B cell (primary cell): ENCODE results near the gene CTNNBL1. TPM values are rescaled to one million over a fixed set of nuclear protein-coding genes. Genes with fewer than 3 reads are reported as not detected.

Experiments used
- ATAC-seq: fragments of 200-7000 bp; cut with Tn5 transposase; one replicate; pipeline ENCODE4 v1.10.0; 2021; ENCODE audit warnings: low read depth, mild to moderate bottlenecking, moderate number of reproducible peaks, moderate library complexity
- CTCF ChIA-PET: fragments of 350-600 bp; sonication (Branson Sonifier 250); formaldehyde crosslinking; loops from one replicate; lab custom pipeline; 2021; ENCODE audit warnings: antibody characterized with exemption, inconsistent platforms; lab: Charles Lee
- POLR2A ChIA-PET: fragments of 350-600 bp; sonication (Branson Sonifier 250); formaldehyde crosslinking; loops from one replicate; lab custom pipeline; 2021; ENCODE audit warnings: antibody characterized with exemption; lab: Charles Lee
- DNase-seq: peaks from one replicate; pipeline ENCODE4 v3.0.0; 2013
- H2AFZ ChIP-seq: 2 replicates; pipeline ENCODE4 v1.6.1; 2012; ENCODE audit warnings: mild to moderate bottlenecking, low read depth, low read length; ENCODE audit not compliant: insufficient read depth, poor library complexity, severe bottlenecking
- H3K27ac ChIP-seq, 2 donors: 1 replicate in 1 of 2; 2 replicates in 1 of 2; pipeline ENCODE4 v1.5.1; 2012 to 2013; ENCODE audit warnings: low read length in 2 of 2, mild to moderate bottlenecking in 2 of 2, moderate library complexity in 1 of 2
- H3K27me3 ChIP-seq, 4 experiments: fragments of 200-600 bp in 1 of 4; sonication (generic) in 1 of 4; replicated peaks in 1 of 4; 1 replicate in 2 of 4; 2 replicates in 2 of 4; pipeline versions ENCODE4 v1.6.1 to v1.7.0; 2013 to 2016; ENCODE audit warnings: low read length in 3 of 4, mild to moderate bottlenecking in 2 of 4, mixed read lengths in 1 of 4, moderate library complexity in 1 of 4; ENCODE audit not compliant: insufficient read depth in 4 of 4, control insufficient read depth in 3 of 4; ENCODE audit errors: control extremely low read depth in 1 of 4
- H3K36me3 ChIP-seq, 2 experiments: replicated peaks in 1 of 2; 1 replicate in 1 of 2; 2 replicates in 1 of 2; pipeline versions ENCODE4 v1.6.1 to v1.7.1; 2013; ENCODE audit warnings: low read length in 1 of 2; ENCODE audit not compliant: insufficient read depth in 2 of 2, control insufficient read depth in 1 of 2; ENCODE audit errors: control extremely low read depth in 1 of 2, extremely low read depth in 1 of 2
- H3K4me1 ChIP-seq, 2 donors: fragments of 200-600 bp in 1 of 2; sonication (generic) in 1 of 2; 1 replicate in 1 of 2; 2 replicates in 1 of 2; pipeline versions ENCODE4 v1.5.1 to v1.6.1; 2013 to 2017; ENCODE audit warnings: low read length in 2 of 2; ENCODE audit not compliant: control insufficient read depth in 2 of 2, insufficient read depth in 2 of 2
- H3K4me2 ChIP-seq: replicated peaks from 2 replicates; pipeline ENCODE3; 2012; ENCODE audit warnings: mild to moderate bottlenecking, low read depth, low read length; ENCODE audit not compliant: poor library complexity, severe bottlenecking
- H3K4me3 ChIP-seq, 5 experiments: fragments of 200-600 bp in 1 of 5; sonication (generic) in 1 of 5; 1 replicate in 3 of 5; 2 replicates in 2 of 5; pipeline versions ENCODE4 v1.5.1 to v1.7.0; 2011 to 2016; ENCODE audit warnings: low read length in 4 of 5, mild to moderate bottlenecking in 4 of 5, low read depth in 2 of 5, control low read depth in 1 of 5, moderate library complexity in 1 of 5; ENCODE audit not compliant: insufficient read depth in 1 of 5; ENCODE audit errors: control extremely low read depth in 1 of 5, extremely low read depth in 1 of 5
- H3K79me2 ChIP-seq: fragments of 200-600 bp; sonication (generic); one replicate; pipeline ENCODE4 v1.6.0; 2016; ENCODE audit warnings: low read length; ENCODE audit not compliant: control insufficient read depth, insufficient read depth
- H3K9ac ChIP-seq: fragments of 200-600 bp; sonication (generic); 2 replicates; pipeline ENCODE4 v1.6.1; 2017; ENCODE audit warnings: mild to moderate bottlenecking, low read length, moderate library complexity
- H3K9me3 ChIP-seq, 3 donors: one replicate each; pipeline versions ENCODE4 v1.6.1 to v1.7.1; 2013; ENCODE audit warnings: low read length in 2 of 3; ENCODE audit not compliant: control insufficient read depth in 2 of 3, insufficient read depth in 1 of 3; ENCODE audit errors: control extremely low read depth in 1 of 3
- H4K20me1 ChIP-seq: 2 replicates; pipeline ENCODE4 v1.6.0; 2012; ENCODE audit warnings: mild to moderate bottlenecking, low read length; ENCODE audit not compliant: insufficient read depth, control insufficient read depth, poor library complexity, severe bottlenecking
- H3K27ac Mint-ChIP-seq: one replicate; pipeline ENCODE4 v1.8.0; 2021; ENCODE audit warnings: mixed read lengths
- H3K27me3 Mint-ChIP-seq: one replicate; pipeline ENCODE4 v1.8.0; 2021; ENCODE audit warnings: mixed read lengths
- H3K4me1 Mint-ChIP-seq: one replicate; pipeline ENCODE4 v1.8.0; 2021; ENCODE audit warnings: mixed read lengths
- H3K4me3 Mint-ChIP-seq: one replicate; pipeline ENCODE4 v1.8.0; 2021; ENCODE audit warnings: mixed read lengths
- H3K9me3 Mint-ChIP-seq: one replicate; pipeline ENCODE4 v1.8.0; 2022; ENCODE audit warnings: mixed read lengths; ENCODE audit not compliant: insufficient read depth
- CTCF ChIP-seq: fragments of 200-600 bp; IDR thresholded peaks from one replicate; pipeline ENCODE4 v1.8.0; 2022; ENCODE audit warnings: antibody characterized with exemption, mild to moderate bottlenecking
- EZH2 ChIP-seq: IDR thresholded peaks from 2 replicates; pipeline ENCODE4 v1.6.1; 2012; ENCODE audit warnings: borderline replicate concordance, low read depth, mild to moderate bottlenecking, moderate library complexity, low read length; ENCODE audit not compliant: insufficient read depth, poor library complexity, severe bottlenecking
- WGBS: methylation state at CpG from one replicate; pipeline ENCODE4 v1.1.5; 2013; ENCODE audit warnings: missing lambda C conversion rate; ENCODE audit not compliant: insufficient coverage; 5-methylcytosine and 5-hydroxymethylcytosine counted together
- intact Hi-C: fragments of 100-400 bp; cut with micrococcal nuclease; formaldehyde crosslinking; loops from one replicate; pipeline ENCODE4 v1.10.0; 2022
- polyA plus RNA-seq: library from polyadenylated mRNA; depleted of rRNA; stranded (reverse); fragments of >200 nt; gene quantifications from 2 replicates; pipeline ENCODE4 v1.2.3, GENCODE V29; 2012
- total RNA-seq, 2 donors: library from RNA; stranded (reverse); fragments of 120-200 nt in 1 of 2; gene quantifications; 1 replicate in 1 of 2; 2 replicates in 1 of 2; pipeline versions ENCODE4 v1.2.3 to v1.2.4, GENCODE V29; 2013 to 2022

Gene CTNNBL1
- total and polyA plus RNA-seq, 2 donors (not counting 1 experiment from before 2014, with no cell fraction given): 25.3 to 64.7 TPM

DNA sequence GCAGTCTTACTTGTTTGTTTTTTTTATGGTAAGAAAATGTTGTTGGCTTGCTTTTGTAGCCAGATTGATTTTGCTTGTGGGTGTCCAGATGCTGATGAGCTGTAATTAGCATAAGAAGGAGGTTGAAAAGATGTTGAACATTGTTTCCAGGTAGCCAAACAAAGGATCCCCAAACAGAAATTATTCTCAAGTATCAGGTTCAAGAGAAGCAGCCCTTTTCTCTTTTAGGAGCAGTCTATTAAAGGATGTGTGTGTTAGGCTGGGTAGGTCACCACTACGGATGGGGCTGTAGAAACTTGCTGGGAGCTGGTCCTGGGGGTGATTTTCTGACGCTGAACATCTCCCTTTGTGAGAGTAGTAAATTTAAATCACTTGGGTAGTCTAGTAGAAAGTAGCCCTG is 122.2 kb downstream of the CTNNBL1 start:
- ChIA-PET POLR2A (no interaction called here), CTCF (no interaction called here)
- no peaks in the 10 kb centered on the region for H3K27me3 Mint-ChIP-seq
- H3K27me3 ChIP-seq: no peaks in the 10 kb centered on the region
- H3K9ac ChIP-seq: no peak overlapping the region
- peaks cover 0 to 21% of the 10 kb centered on the region in 2 experiments for H3K36me3 ChIP-seq
- H3K27ac Mint-ChIP-seq: no peak overlapping the region
- no peak overlapping the region for H3K4me3 Mint-ChIP-seq
- H3K4me1 Mint-ChIP-seq: peaks cover 30% of the 10 kb centered on the region
- no peak overlapping the region for H3K4me3 ChIP-seq
- no peaks in the 10 kb centered on the region for H3K9me3 ChIP-seq
- no peaks in the 10 kb centered on the region for H3K9me3 Mint-ChIP-seq
- H2AFZ ChIP-seq: no peak overlapping the region
- peaks cover 49% of the 10 kb centered on the region for H3K79me2 ChIP-seq
- no peak for ATAC-seq
- DNase-seq: no peak
- peaks cover 4 to 5% of the 10 kb centered on the region in 2 donors for H3K4me1 ChIP-seq
- no peaks in the 10 kb centered on the region for H4K20me1 ChIP-seq
- no peak overlapping the region for H3K27ac ChIP-seq
- H3K4me2 ChIP-seq: no peak overlapping the region
- no peak for TF ChIP-seq CTCF
- TF ChIP-seq EZH2: no peak
- intact Hi-C loops: no loop called here
- WGBS: 100% methylated on average over 2 of the region's 2 CpGs

- no peaks in the 10 kb centered on the region for H3K27me3 Mint-ChIP-seq
- no peak overlapping the region for H3K4me2 ChIP-seq
- ChIA-PET POLR2A (no interaction called here), CTCF (no interaction called here)
- no peaks in the 10 kb centered on the region for H3K9me3 Mint-ChIP-seq
- H3K27ac Mint-ChIP-seq: no peak overlapping the region
- H3K27ac ChIP-seq: no peak overlapping the region
- H3K4me3 ChIP-seq: no peak overlapping the region
- ATAC-seq (no peak), DNase-seq (no peak)
- peaks cover 30% of the 10 kb centered on the region for H3K4me1 Mint-ChIP-seq
- WGBS: no CpG with 5 or more reads among the region's 2 CpGs
- H3K36me3 ChIP-seq: peaks cover 0 to 18% of the 10 kb centered on the region in 2 experiments
- H3K4me3 Mint-ChIP-seq: no peak overlapping the region
- no peak overlapping the region for H2AFZ ChIP-seq
- H3K4me1 ChIP-seq: peaks cover 4 to 5% of the 10 kb centered on the region in 2 donors
- peaks cover 52% of the 10 kb centered on the region for H3K79me2 ChIP-seq
- no peaks in the 10 kb centered on the region for H3K9me3 ChIP-seq
- H3K9ac ChIP-seq: no peak overlapping the region
- intact Hi-C loops: no loop called here
- no peaks in the 10 kb centered on the region for H4K20me1 ChIP-seq
- no peaks in the 10 kb centered on the region for H3K27me3 ChIP-seq
- TF ChIP-seq CTCF (no peak), EZH2 (no peak)
These were observed 122.9 kb downstream of the CTNNBL1 start for GRCh38 chr20:37816726-37817125.
